ENCODE data around the gene CCNB1IP1. TPM values are rescaled to one million over a fixed set of nuclear protein-coding genes. Genes with fewer than 3 reads are reported as not detected.

Gene CCNB1IP1
- total RNA-seq, 1 experiment from 2014 or later, result 77.0 TPM

- intact Hi-C loops (cut with micrococcal nuclease), result no loop called here
- no peak overlapping the region for H3K4me3 ChIP-seq (replicated peaks in 1 of 2; ENCODE audit: low read depth in 1 of 2, low read length in 2 of 2)
- CTCF ChIA-PET, result no interaction called here
- no peaks in the 10 kb centered on the region for H3K9me2 ChIP-seq (ENCODE audit: insufficient read depth)
- no peaks in the 10 kb centered on the region for H3K27me3 ChIP-seq (ENCODE audit: insufficient read depth, low read length)
- H3K79me2 ChIP-seq (ENCODE audit: insufficient read depth, low read length), result peaks cover 70% of the 10 kb centered on the region
- H3K9me3 ChIP-seq (ENCODE audit: control insufficient read depth in 1 of 2, insufficient read depth in 1 of 2, low read depth in 1 of 2, low read length in 2 of 2), result no peaks in the 10 kb centered on the region
- peak overlapping the region; percentile 19; the same call in 1 of the 2 replicates for H3K27ac ChIP-seq (ENCODE audit: low read depth, low read length)
- BruUV-seq (replicated peaks), result TSS peak; percentile 8
- DNase-seq (ENCODE audit: low read depth, low spot score), result no peak
- ATAC-seq, result no peak
- peaks cover 12 to 22% of the 10 kb centered on the region in 2 experiments for H3K4me1 ChIP-seq (ENCODE audit: control insufficient read depth in 1 of 2, insufficient read depth in 2 of 2, low read length in 2 of 2)
- H3K9ac ChIP-seq (ENCODE audit: low read length), result no peak overlapping the region
- peaks cover 6% of the 10 kb centered on the region; the same call in 1 of the 2 replicates for H4K20me1 ChIP-seq (ENCODE audit: insufficient read depth)
- H2AFZ ChIP-seq (ENCODE audit: low read depth, low read length, poor library complexity, severe bottlenecking), result no peak overlapping the region
- peaks cover 17 to 36% of the 10 kb centered on the region in 2 experiments for H3K36me3 ChIP-seq (ENCODE audit: control insufficient read depth in 1 of 2, insufficient read depth in 2 of 2, low read length in 2 of 2)
- RAD21 ChIA-PET (ENCODE audit: low non-redundant PET in 1 of 2, low total read pairs in 2 of 2, uncharacterized antibody in 2 of 2, unreplicated experiment in 2 of 2), result no interaction called here
- TF ChIP-seq, protein P1, sequence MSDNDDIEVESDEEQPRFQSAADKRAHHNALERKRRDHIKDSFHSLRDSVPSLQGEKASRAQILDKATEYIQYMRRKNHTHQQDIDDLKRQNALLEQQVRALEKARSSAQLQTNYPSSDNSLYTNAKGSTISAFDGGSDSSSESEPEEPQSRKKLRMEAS (IDR thresholded peaks at IDR 0.05), result no peak
- TF ChIP-seq REST (IDR thresholded peaks at IDR 0.05; ENCODE audit: low read depth) (no peak), CEBPB (IDR thresholded peaks at IDR 0.05; ENCODE audit: low read depth) (no peak), EGR1 (IDR thresholded peaks at IDR 0.05; ENCODE audit: low read depth) (no peak), CTCF (IDR thresholded peaks at IDR 0.05 in 2 of 3, conservative IDR thresholded peaks at IDR 0.05 in 1 of 3; ENCODE audit: borderline replicate concordance in 1 of 3, insufficient read depth in 1 of 3, low read depth in 2 of 3, low read length in 2 of 3) (no peak), RAD21 (IDR thresholded peaks at IDR 0.05; ENCODE audit: low read depth) (no peak)
- POLR2A ChIA-PET, result interaction anchor here (1.6 to 1.9 kb wide), 2 partner anchors 12 to 130 kb away, joined by 4 to 10 read pairs; partner anchors contain the start of genes PARP2 and PIP4P1
- peak overlapping the region; percentile 43; the same call in 1 of the 2 replicates for H3K4me2 ChIP-seq (ENCODE audit: low read length)
Measured at GRCh38 chr14:20331053-20331613, 1.9 kb downstream of the CCNB1IP1 start.
